ENCODE measurements around the gene OCIAD2. TPM values are rescaled to one million over a fixed set of nuclear protein-coding genes. Genes with fewer than 3 reads are reported as not detected.

OCIAD2 gene
- total RNA-seq, 1 donor, result 7.6 TPM

GRCh38 chr4:48901196-48901595, 5.4 kb downstream of the OCIAD2 start:
- Histone ChIP-seq H3K9me3 (ENCODE audit: low read depth, low read length) (no peaks in the 10 kb centered on the region), H3K27ac (ENCODE audit: low read depth, low read length) (no peak overlapping the region), H3K4me2 (ENCODE audit: insufficient read depth, low read length) (no peak overlapping the region), H4K20me1 (ENCODE audit: insufficient read depth, low read length) (peaks cover 2% of the 10 kb centered on the region), H3K36me3 (ENCODE audit: insufficient read depth, low read length) (peaks cover 9% of the 10 kb centered on the region), H3K4me3 (ENCODE audit: insufficient read depth, low read length) (no peak overlapping the region), H3K4me1 (ENCODE audit: insufficient read depth, low read length) (peaks cover 44% of the 10 kb centered on the region), H3K27me3 (ENCODE audit: insufficient read depth, low read length) (no peaks in the 10 kb centered on the region), H2AFZ (ENCODE audit: low read length) (no peak overlapping the region), H3K79me2 (ENCODE audit: insufficient read depth, low read length) (peaks cover 12% of the 10 kb centered on the region)
- no peak for DNase-seq (ENCODE audit: insufficient read length, low spot score, missing footprints)
- no peak for TF ChIP-seq CTCF (IDR thresholded peaks at IDR 0.05; ENCODE audit: extremely low read depth, low read depth, low read length)

GRCh38 chr4:48899950-48900349, 6.6 kb downstream of the OCIAD2 start:
- Histone ChIP-seq H3K4me2 (ENCODE audit: insufficient read depth, low read length) (peak overlapping the region; percentile 51), H4K20me1 (ENCODE audit: insufficient read depth, low read length) (peaks cover 2% of the 10 kb centered on the region), H3K36me3 (ENCODE audit: insufficient read depth, low read length) (peaks cover 9% of the 10 kb centered on the region), H3K4me1 (ENCODE audit: insufficient read depth, low read length) (peaks cover 34% of the 10 kb centered on the region), H3K27ac (ENCODE audit: low read depth, low read length) (peak overlapping the region; percentile 62), H3K4me3 (ENCODE audit: insufficient read depth, low read length) (no peak overlapping the region), H3K79me2 (ENCODE audit: insufficient read depth, low read length) (peaks cover 6% of the 10 kb centered on the region), H2AFZ (ENCODE audit: low read length) (peak overlapping the region; percentile 2), H3K9me3 (ENCODE audit: low read depth, low read length) (no peaks in the 10 kb centered on the region), H3K27me3 (ENCODE audit: insufficient read depth, low read length) (no peaks in the 10 kb centered on the region)
- peak; percentile 38 for DNase-seq (ENCODE audit: insufficient read length, low spot score, missing footprints)
- no peak for TF ChIP-seq CTCF (IDR thresholded peaks at IDR 0.05; ENCODE audit: extremely low read depth, low read depth, low read length)

GRCh38 chr4:48899432-48899749, 7.2 kb downstream of the OCIAD2 start:
- H3K27ac ChIP-seq (ENCODE audit: low read depth, low read length), result peak overlapping the region; percentile 62
- H3K4me2 ChIP-seq (ENCODE audit: insufficient read depth, low read length), result peak overlapping the region; percentile 51
- no peaks in the 10 kb centered on the region for H3K9me3 ChIP-seq (ENCODE audit: low read depth, low read length)
- H2AFZ ChIP-seq (ENCODE audit: low read length), result peak overlapping the region; percentile 15
- peaks cover 9% of the 10 kb centered on the region for H3K36me3 ChIP-seq (ENCODE audit: insufficient read depth, low read length)
- TF ChIP-seq CTCF (IDR thresholded peaks at IDR 0.05; ENCODE audit: extremely low read depth, low read depth, low read length), result no peak
- H3K27me3 ChIP-seq (ENCODE audit: insufficient read depth, low read length), result no peaks in the 10 kb centered on the region
- peaks cover 28% of the 10 kb centered on the region for H3K4me1 ChIP-seq (ENCODE audit: insufficient read depth, low read length)
- H3K4me3 ChIP-seq (ENCODE audit: insufficient read depth, low read length), result peak overlapping the region; percentile 9
- no peak for DNase-seq (ENCODE audit: insufficient read length, low spot score, missing footprints)
- H3K79me2 ChIP-seq (ENCODE audit: insufficient read depth, low read length), result peaks cover under 1% of the 10 kb centered on the region
- H4K20me1 ChIP-seq (ENCODE audit: insufficient read depth, low read length), result peaks cover 2% of the 10 kb centered on the region

GRCh38 chr4:48898733-48899431, 7.7 kb downstream of the OCIAD2 start:
- Histone ChIP-seq H2AFZ (ENCODE audit: low read length) (peak overlapping the region; percentile 15), H3K36me3 (ENCODE audit: insufficient read depth, low read length) (peaks cover 9% of the 10 kb centered on the region), H3K4me2 (ENCODE audit: insufficient read depth, low read length) (peak overlapping the region; percentile 51), H3K27ac (ENCODE audit: low read depth, low read length) (peak overlapping the region; percentile 62), H3K79me2 (ENCODE audit: insufficient read depth, low read length) (no peaks in the 10 kb centered on the region), H3K4me1 (ENCODE audit: insufficient read depth, low read length) (peaks cover 26% of the 10 kb centered on the region), H3K27me3 (ENCODE audit: insufficient read depth, low read length) (no peaks in the 10 kb centered on the region), H3K9me3 (ENCODE audit: low read depth, low read length) (no peaks in the 10 kb centered on the region), H3K4me3 (ENCODE audit: insufficient read depth, low read length) (peak overlapping the region; percentile 9), H4K20me1 (ENCODE audit: insufficient read depth, low read length) (peaks cover 2% of the 10 kb centered on the region)
- peak; percentile 74 for DNase-seq (ENCODE audit: insufficient read length, low spot score, missing footprints)
- no peak for TF ChIP-seq CTCF (IDR thresholded peaks at IDR 0.05; ENCODE audit: extremely low read depth, low read depth, low read length)
